Tibial nerve (tissue), 4 donors: Measurements from ENCODE around the gene PPP6C.
"Not testable (repeated sequence)": the region's sequence is repeated elsewhere in the genome, so short reads cannot be mapped to it uniquely, and the experiment has no call there.

Source experiments
- EP300 ChIP-seq, 2 donors: sonication (generic); formaldehyde crosslinking; IDR thresholded peaks; one replicate each; pipeline ENCODE4 v1.6.1; 2017; ENCODE audit warnings: antibody characterized with exemption in 2 of 2, mild to moderate bottlenecking in 1 of 2
- POLR2A ChIP-seq, 2 donors: fragments of 450-650 bp; IDR thresholded peaks; one replicate each; pipeline ENCODE4 v1.6.1; 2017; ENCODE audit warnings: antibody characterized with exemption in 2 of 2, mild to moderate bottlenecking in 2 of 2, moderate library complexity in 2 of 2
- TF ChIP-seq, protein P1 (sequence below), 5 experiments: fragments of 200-600 bp in 3 of 5; fragments of 450-650 bp in 2 of 5; sonication (generic) in 3 of 5; IDR thresholded peaks; one replicate each; pipeline ENCODE4 v1.5.1; 2016 to 2019; ENCODE audit warnings: antibody characterized with exemption in 5 of 5, mild to moderate bottlenecking in 3 of 5, moderate library complexity in 2 of 5

DNA sequence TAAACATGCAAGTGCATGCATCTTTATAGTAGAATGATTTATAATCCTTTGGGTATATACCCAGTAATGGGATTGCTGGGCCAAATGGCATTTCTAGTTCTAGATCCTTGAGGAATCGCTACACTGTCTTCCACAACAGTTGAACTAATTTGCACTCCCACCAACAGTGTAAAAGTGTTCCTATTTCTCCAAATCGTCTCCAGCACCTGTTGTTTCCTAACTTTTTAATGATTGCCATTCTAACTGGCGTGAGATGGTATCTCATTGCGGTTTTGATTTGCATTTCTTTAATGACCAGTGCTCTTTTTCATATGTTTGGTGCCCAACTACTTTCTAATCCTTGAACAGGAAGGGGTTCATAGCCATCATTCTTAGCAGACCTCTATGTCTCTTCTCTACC is 7.8 kb downstream of the PPP6C start:
- not testable (repeated sequence) for TF ChIP-seq POLR2A, EP300 (IDR thresholded peaks at IDR 0.05)
- TF ChIP-seq, protein P1, sequence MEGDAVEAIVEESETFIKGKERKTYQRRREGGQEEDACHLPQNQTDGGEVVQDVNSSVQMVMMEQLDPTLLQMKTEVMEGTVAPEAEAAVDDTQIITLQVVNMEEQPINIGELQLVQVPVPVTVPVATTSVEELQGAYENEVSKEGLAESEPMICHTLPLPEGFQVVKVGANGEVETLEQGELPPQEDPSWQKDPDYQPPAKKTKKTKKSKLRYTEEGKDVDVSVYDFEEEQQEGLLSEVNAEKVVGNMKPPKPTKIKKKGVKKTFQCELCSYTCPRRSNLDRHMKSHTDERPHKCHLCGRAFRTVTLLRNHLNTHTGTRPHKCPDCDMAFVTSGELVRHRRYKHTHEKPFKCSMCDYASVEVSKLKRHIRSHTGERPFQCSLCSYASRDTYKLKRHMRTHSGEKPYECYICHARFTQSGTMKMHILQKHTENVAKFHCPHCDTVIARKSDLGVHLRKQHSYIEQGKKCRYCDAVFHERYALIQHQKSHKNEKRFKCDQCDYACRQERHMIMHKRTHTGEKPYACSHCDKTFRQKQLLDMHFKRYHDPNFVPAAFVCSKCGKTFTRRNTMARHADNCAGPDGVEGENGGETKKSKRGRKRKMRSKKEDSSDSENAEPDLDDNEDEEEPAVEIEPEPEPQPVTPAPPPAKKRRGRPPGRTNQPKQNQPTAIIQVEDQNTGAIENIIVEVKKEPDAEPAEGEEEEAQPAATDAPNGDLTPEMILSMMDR (IDR thresholded peaks at IDR 0.05): not testable (repeated sequence)
